Loucy (cell line): ENCODE measurements around the gene ARHGEF10L.

ENCODE experiments used
- H2AFZ ChIP-seq: fragments of 200-600 bp; sonication (generic); 2 replicates; pipeline ENCODE4 v1.6.0; 2016; ENCODE audit warnings: antibody characterized with exemption, mild to moderate bottlenecking, low read length, moderate library complexity
- H3F3A ChIP-seq: fragments of 200-600 bp; 2 replicates; pipeline ENCODE4 v1.6.0; 2016; ENCODE audit warnings: antibody characterized with exemption, low read depth, mild to moderate bottlenecking
- H3K27me3 ChIP-seq: fragments of 200-600 bp; sonication (generic); 2 replicates; pipeline ENCODE4 v1.6.1; 2014; ENCODE audit warnings: low read length, mild to moderate bottlenecking; ENCODE audit not compliant: insufficient read depth, poor library complexity, severe bottlenecking
- H3K36me3 ChIP-seq: fragments of 200-600 bp; sonication (generic); 2 replicates; pipeline ENCODE4 v1.6.1; 2016; ENCODE audit warnings: low read length; ENCODE audit not compliant: insufficient read depth
- H3K4me1 ChIP-seq: fragments of 200-600 bp; sonication (generic); 2 replicates; pipeline ENCODE4 v1.5.1; 2014; ENCODE audit warnings: low read length, mild to moderate bottlenecking; ENCODE audit not compliant: insufficient read depth, poor library complexity, severe bottlenecking
- H3K4me2 ChIP-seq: fragments of 200-600 bp; sonication (generic); 2 replicates; pipeline ENCODE4 v1.6.0; 2014; ENCODE audit warnings: antibody characterized with exemption, low read length, low read depth, mild to moderate bottlenecking; ENCODE audit not compliant: poor library complexity, severe bottlenecking
- H3K4me3 ChIP-seq: fragments of 200-600 bp; sonication (generic); 2 replicates; pipeline ENCODE4 v1.5.1; 2014; ENCODE audit warnings: low read length, mild to moderate bottlenecking, mixed read lengths; ENCODE audit not compliant: poor library complexity, severe bottlenecking
- H3K79me2 ChIP-seq: fragments of 200-600 bp; sonication (generic); 2 replicates; pipeline ENCODE4 v1.6.1; 2014; ENCODE audit warnings: low read length; ENCODE audit not compliant: insufficient read depth
- H3K9ac ChIP-seq: fragments of 200-600 bp; sonication (generic); 2 replicates; pipeline ENCODE4 v1.6.0; 2014; ENCODE audit warnings: mild to moderate bottlenecking, low read depth, low read length, moderate library complexity; ENCODE audit not compliant: poor library complexity, severe bottlenecking
- H3K9me2 ChIP-seq: fragments of 200-600 bp; sonication (generic); replicated peaks from 2 replicates; pipeline ENCODE4 v1.6.1; 2016; ENCODE audit warnings: low read depth, low read length, mixed read lengths
- H3K9me3 ChIP-seq: fragments of 200-600 bp; sonication (generic); 2 replicates; pipeline ENCODE4 v1.6.1; 2014; ENCODE audit warnings: mild to moderate bottlenecking, antibody characterized with exemption, low read length, low read depth; ENCODE audit not compliant: insufficient read depth
- H4K20me1 ChIP-seq: fragments of 200-600 bp; sonication (generic); 2 replicates; pipeline ENCODE4 v1.6.0; 2014; ENCODE audit warnings: antibody characterized with exemption, low read length, mild to moderate bottlenecking; ENCODE audit not compliant: insufficient read depth, poor library complexity, severe bottlenecking
- EZH2phosphoT487 ChIP-seq: fragments of 200-600 bp; IDR thresholded peaks from 2 replicates; pipeline ENCODE4 v1.6.1; 2018; ENCODE audit warnings: antibody characterized with exemption, mild to moderate bottlenecking, moderate library complexity, borderline replicate concordance
- TF ChIP-seq, protein P1 (sequence below): fragments of 200-600 bp; sonication (generic); conservative IDR thresholded peaks from 2 replicates; pipeline ENCODE4 v1.5.1; 2014; ENCODE audit warnings: mild to moderate bottlenecking, antibody characterized with exemption, low read length

ARHGEF10L gene

DNA sequence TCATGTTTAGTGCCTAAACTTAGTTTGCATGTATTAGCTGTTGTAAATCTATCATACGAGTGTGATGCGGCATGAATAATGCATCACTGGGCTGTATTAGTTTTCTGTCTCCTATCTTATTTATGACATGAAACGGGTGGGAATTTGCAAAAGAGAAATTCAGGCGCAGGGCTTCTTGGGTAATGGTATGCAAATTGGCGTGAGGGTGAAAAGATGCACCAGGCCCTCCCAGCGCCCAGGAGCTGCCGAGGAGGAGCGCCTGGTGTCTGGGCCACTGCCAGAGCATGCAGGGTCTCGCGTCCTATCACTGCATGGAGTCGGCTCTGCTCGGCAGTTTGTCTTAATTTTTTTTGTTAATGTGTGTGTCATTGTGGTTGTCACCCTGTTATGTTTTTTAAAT is 132.7 kb downstream of the ARHGEF10L start:
- Histone ChIP-seq H3K36me3 (no peaks in the 10 kb centered on the region), H3K4me1 (peaks cover 12% of the 10 kb centered on the region), H3K9me2 (no peaks in the 10 kb centered on the region), H3K4me2 (no peak overlapping the region), H3K4me3 (no peak overlapping the region), H3F3A (no peaks in the 10 kb centered on the region), H2AFZ (no peak overlapping the region), H3K27me3 (no peaks in the 10 kb centered on the region), H3K79me2 (no peaks in the 10 kb centered on the region), H3K9ac (no peak overlapping the region), H3K9me3 (no peaks in the 10 kb centered on the region), H4K20me1 (no peaks in the 10 kb centered on the region)
- TF ChIP-seq EZH2phosphoT487 = no peak
- TF ChIP-seq, protein P1, sequence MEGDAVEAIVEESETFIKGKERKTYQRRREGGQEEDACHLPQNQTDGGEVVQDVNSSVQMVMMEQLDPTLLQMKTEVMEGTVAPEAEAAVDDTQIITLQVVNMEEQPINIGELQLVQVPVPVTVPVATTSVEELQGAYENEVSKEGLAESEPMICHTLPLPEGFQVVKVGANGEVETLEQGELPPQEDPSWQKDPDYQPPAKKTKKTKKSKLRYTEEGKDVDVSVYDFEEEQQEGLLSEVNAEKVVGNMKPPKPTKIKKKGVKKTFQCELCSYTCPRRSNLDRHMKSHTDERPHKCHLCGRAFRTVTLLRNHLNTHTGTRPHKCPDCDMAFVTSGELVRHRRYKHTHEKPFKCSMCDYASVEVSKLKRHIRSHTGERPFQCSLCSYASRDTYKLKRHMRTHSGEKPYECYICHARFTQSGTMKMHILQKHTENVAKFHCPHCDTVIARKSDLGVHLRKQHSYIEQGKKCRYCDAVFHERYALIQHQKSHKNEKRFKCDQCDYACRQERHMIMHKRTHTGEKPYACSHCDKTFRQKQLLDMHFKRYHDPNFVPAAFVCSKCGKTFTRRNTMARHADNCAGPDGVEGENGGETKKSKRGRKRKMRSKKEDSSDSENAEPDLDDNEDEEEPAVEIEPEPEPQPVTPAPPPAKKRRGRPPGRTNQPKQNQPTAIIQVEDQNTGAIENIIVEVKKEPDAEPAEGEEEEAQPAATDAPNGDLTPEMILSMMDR = no peak

GRCh38 chr1:17673329-17674072 is 134.0 kb downstream of the ARHGEF10L start:
- Histone ChIP-seq H2AFZ (no peak overlapping the region), H3K4me1 (peaks cover 17% of the 10 kb centered on the region), H3K36me3 (no peaks in the 10 kb centered on the region)

GRCh38 chr1:17674726-17675500 is 135.4 kb downstream of the ARHGEF10L start:
- no peak for TF ChIP-seq EZH2phosphoT487
- TF ChIP-seq, protein P1 = no peak
- Histone ChIP-seq H3K4me1 (peaks cover 17% of the 10 kb centered on the region), H3F3A (no peaks in the 10 kb centered on the region), H3K9ac (no peak overlapping the region), H3K4me2 (no peak overlapping the region), H3K9me2 (no peaks in the 10 kb centered on the region), H3K4me3 (no peak overlapping the region), H4K20me1 (no peaks in the 10 kb centered on the region), H3K36me3 (no peaks in the 10 kb centered on the region), H3K27me3 (no peaks in the 10 kb centered on the region), H3K79me2 (no peaks in the 10 kb centered on the region), H3K9me3 (no peaks in the 10 kb centered on the region), H2AFZ (no peak overlapping the region)

More at GRCh38 chr1:17673329-17674072, 134.0 kb downstream of the ARHGEF10L start:
- Histone ChIP-seq H3F3A (no peaks in the 10 kb centered on the region), H4K20me1 (no peaks in the 10 kb centered on the region), H3K4me3 (no peak overlapping the region), H3K9ac (no peak overlapping the region), H3K4me2 (no peak overlapping the region), H3K9me2 (no peaks in the 10 kb centered on the region), H3K79me2 (no peaks in the 10 kb centered on the region), H3K9me3 (no peaks in the 10 kb centered on the region), H3K27me3 (no peaks in the 10 kb centered on the region)
- no peak for TF ChIP-seq EZH2phosphoT487
- TF ChIP-seq, protein P1 = no peak
